HepG2 (cell line): ENCODE data around the gene BET1L. TPM values are rescaled to one million over a fixed set of nuclear protein-coding genes. Genes with fewer than 3 reads are reported as not detected.

Experiments
- ARNT2 ChIP-seq: sonication (generic); formaldehyde crosslinking; IDR thresholded peaks from 2 replicates; pipeline ENCODE4 v1.8.0; 2022; ENCODE audit warnings: mild to moderate bottlenecking, low read depth, missing genetic modification reagents, moderate library complexity
- BRCA1 ChIP-seq: sonication (generic); formaldehyde crosslinking; IDR thresholded peaks from 2 replicates; pipeline ENCODE4 v1.4.0; 2020; ENCODE audit warnings: missing genetic modification reagents
- DPF2 ChIP-seq: sonication (generic); formaldehyde crosslinking; IDR thresholded peaks from 2 replicates; pipeline ENCODE4 v1.4.0; 2020; ENCODE audit warnings: mild to moderate bottlenecking, low read depth, missing genetic modification reagents, borderline replicate concordance
- GTF2F1 ChIP-seq: fragments of 150-350 bp; IDR thresholded peaks from 2 replicates; pipeline ENCODE4 v1.6.1; 2014; ENCODE audit warnings: low read length
- HES4 ChIP-seq: sonication (generic); formaldehyde crosslinking; IDR thresholded peaks from 2 replicates; pipeline ENCODE4 v1.9.0; 2021; ENCODE audit warnings: mild to moderate bottlenecking, missing genetic modification reagents, borderline replicate concordance
- HNF4G ChIP-seq, 2 experiments: sonication (generic) in 1 of 2; formaldehyde crosslinking in 1 of 2; IDR thresholded peaks; 2 replicates each; pipeline versions ENCODE4 v1.4.0 to v1.6.1; 2011 to 2020; ENCODE audit warnings: borderline replicate concordance in 2 of 2, low read depth in 2 of 2, mild to moderate bottlenecking in 2 of 2, low read length in 1 of 2, missing genetic modification reagents in 1 of 2, moderate library complexity in 1 of 2
- HOXA7 ChIP-seq: sonication (generic); formaldehyde crosslinking; IDR thresholded peaks from 2 replicates; pipeline ENCODE4 v1.8.1; 2022; ENCODE audit warnings: mild to moderate bottlenecking, missing genetic modification reagents, moderate library complexity
- KLF11 ChIP-seq: IDR thresholded peaks from 2 replicates; pipeline ENCODE4 v1.6.1; 2016; ENCODE audit warnings: missing compliant biosample characterization
- LBX2 ChIP-seq: sonication (generic); formaldehyde crosslinking; IDR thresholded peaks from 2 replicates; pipeline ENCODE4 v1.5.0; 2020; ENCODE audit warnings: missing genetic modification reagents, mild to moderate bottlenecking, borderline replicate concordance
- MLXIP ChIP-seq: sonication (generic); formaldehyde crosslinking; IDR thresholded peaks from 2 replicates; pipeline ENCODE4 v1.9.0; 2021; ENCODE audit warnings: missing genetic modification reagents, borderline replicate concordance
- MTA1 ChIP-seq: sonication (generic); formaldehyde crosslinking; IDR thresholded peaks from 2 replicates; pipeline ENCODE4 v1.4.0; 2020; ENCODE audit warnings: missing genetic modification reagents, mild to moderate bottlenecking, borderline replicate concordance
- MYC ChIP-seq: sonication (generic); formaldehyde crosslinking; IDR thresholded peaks from 2 replicates; pipeline ENCODE4 v1.9.0; 2021; ENCODE audit warnings: missing genetic modification reagents, borderline replicate concordance
- MYNN ChIP-seq: sonication (generic); formaldehyde crosslinking; IDR thresholded peaks from 2 replicates; pipeline ENCODE4 v1.4.0; 2020; ENCODE audit warnings: mild to moderate bottlenecking, low read depth, missing genetic modification reagents
- PAXIP1 ChIP-seq: sonication (generic); formaldehyde crosslinking; conservative IDR thresholded peaks from 2 replicates; pipeline ENCODE4 v1.4.0; 2020; ENCODE audit warnings: mild to moderate bottlenecking, missing genetic modification reagents, moderate library complexity
- SKI ChIP-seq: fragments of 450-650 bp; IDR thresholded peaks from one replicate; pipeline ENCODE4 v1.6.1; 2018; ENCODE audit warnings: mild to moderate bottlenecking; ENCODE audit not compliant: partially characterized antibody
- TEAD2 ChIP-seq: sonication (generic); formaldehyde crosslinking; IDR thresholded peaks from 2 replicates; pipeline ENCODE4 v1.9.0; 2021; ENCODE audit warnings: missing genetic modification reagents
- TRIM24 ChIP-seq: sonication (generic); formaldehyde crosslinking; IDR thresholded peaks from 2 replicates; pipeline ENCODE4 v1.8.0; 2022; ENCODE audit warnings: mild to moderate bottlenecking, missing genetic modification reagents
- YEATS4 ChIP-seq: sonication (generic); formaldehyde crosslinking; IDR thresholded peaks from 2 replicates; pipeline ENCODE4 v1.4.0; 2020; ENCODE audit warnings: missing genetic modification reagents, borderline replicate concordance
- ZNF275 ChIP-seq: sonication (generic); formaldehyde crosslinking; IDR thresholded peaks from 2 replicates; pipeline ENCODE4 v1.8.0; 2022; ENCODE audit warnings: missing genetic modification reagents, mild to moderate bottlenecking, inconsistent platforms, borderline replicate concordance
- polyA plus RNA-seq, 8 experiments: library from polyadenylated mRNA; depleted of rRNA in 3 of 8; stranded (reverse) in 7 of 8; unstranded in 1 of 8; fragments of >200 nt; fragmentation: Illumina TruSeq in 4 of 8; extraction: Trizol in 4 of 8; gene quantifications; 2 replicates each; pipeline versions ENCODE4 v1.2.1 to v1.2.3, GENCODE V29; 2011 to 2016; ENCODE audit warnings: low read depth in 4 of 8, missing spikeins in 1 of 8, mixed read lengths in 1 of 8; ENCODE audit not compliant: insufficient read depth in 1 of 8
- total RNA-seq, 5 experiments: library from RNA; depleted of rRNA; stranded (reverse); fragments of >200 nt; fragmentation: Illumina TruSeq; extraction: Trizol; gene quantifications; 2 replicates each; pipeline ENCODE4 v1.2.3, GENCODE V29; 2016; ENCODE audit warnings: low read depth in 1 of 5

BET1L gene
- total and polyA plus RNA-seq, 2 of the 13 experiments (the other 11 are each of a cell fraction or from before 2014, with no cell fraction given), result 26.2 to 59.6 TPM

- TF ChIP-seq MYC (no peak), GTF2F1 (no peak), TEAD2 (CRISPR knock-in tag) (no peak), ARNT2 (CRISPR knock-in tag) (no peak), ZNF275 (CRISPR knock-in tag) (0 out of 2 replicates have a peak, but pooled peaks have one; percentile 16), TRIM24 (CRISPR knock-in tag) (no peak), PAXIP1 (CRISPR knock-in tag) (no peak), HOXA7 (CRISPR knock-in tag) (no peak), MLXIP (no peak), MTA1 (0 out of 2 replicates have a peak, but pooled peaks have one; percentile 65), YEATS4 (CRISPR knock-in tag) (peak; percentile 56; the same call in 1 of the 2 replicates), DPF2 (CRISPR knock-in tag) (no peak), HNF4G (IDR thresholded peaks at IDR 0.05; ENCODE audit: borderline replicate concordance, low read depth, low read length) (no peak), HNF4G (CRISPR knock-in tag; IDR thresholded peaks at IDR 0.05; ENCODE audit: borderline replicate concordance, low read depth) (no peak), HES4 (no peak), KLF11 (CRISPR knock-in tag) (no peak), BRCA1 (no peak), LBX2 (CRISPR knock-in tag) (no peak), SKI (peak; percentile 44), MYNN (CRISPR knock-in tag) (no peak)
These were observed 1.1 kb upstream of the BET1L start (continued) for GRCh38 chr11:208181-208916.
